NCI-H748 treated with DMSO at 0.1 percent for 48 hours (cell line): ENCODE results near the gene SLC22A2.
"Not testable (repeated sequence)": the region's sequence is repeated elsewhere in the genome, so short reads cannot be mapped to it uniquely, and the experiment has no call there.

ENCODE experiments used
- DNase-seq: peaks from one replicate; lab custom pipeline; 2025; lab: John Stamatoyannopoulos, UW

Gene SLC22A2

DNA sequence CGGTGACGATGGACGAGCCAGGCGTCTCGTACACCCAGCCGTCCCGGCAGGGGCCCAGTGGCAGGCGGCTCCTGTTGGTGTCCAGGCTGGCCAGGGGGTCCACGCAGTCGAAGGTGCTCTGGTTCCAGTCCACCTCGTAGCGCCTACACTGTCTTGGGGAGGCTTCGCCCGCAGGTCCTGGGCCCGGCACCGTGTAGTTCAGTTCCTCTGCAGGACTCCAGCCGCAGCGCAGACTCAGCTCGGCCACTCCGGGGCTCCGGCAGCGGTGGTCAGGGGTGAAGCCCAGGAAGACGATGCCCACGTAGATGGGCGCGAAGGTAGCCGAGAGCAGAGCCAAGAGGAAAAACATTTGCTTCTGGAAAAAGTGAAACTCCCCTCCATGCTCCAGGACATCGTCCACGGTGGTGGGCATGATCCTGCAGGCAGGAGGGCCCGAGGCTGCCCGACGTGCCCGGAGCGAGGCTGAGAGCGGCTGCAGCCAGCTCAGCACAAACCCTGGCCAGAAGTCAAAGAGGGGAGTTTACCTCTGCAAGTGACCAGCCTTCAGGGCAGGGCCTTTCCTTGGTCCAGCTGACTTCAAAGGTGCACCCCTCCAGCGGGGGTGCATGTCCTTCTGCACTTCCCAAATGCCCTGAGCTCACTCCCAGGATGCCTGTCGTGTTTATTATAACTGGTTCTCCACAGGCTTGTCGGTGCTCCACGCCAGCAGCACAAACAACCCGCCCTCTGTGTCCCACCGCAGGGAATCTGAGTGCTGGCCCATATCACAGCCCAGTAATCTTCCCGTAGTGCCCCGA lies at the start of gene SLC22A2:
SLC22A2 (minus strand) TSS at position 476 of the 797 bp plus-strand sequence; CDS start at position 412, 64 bp downstream.
- no peak for DNase-seq

DNA sequence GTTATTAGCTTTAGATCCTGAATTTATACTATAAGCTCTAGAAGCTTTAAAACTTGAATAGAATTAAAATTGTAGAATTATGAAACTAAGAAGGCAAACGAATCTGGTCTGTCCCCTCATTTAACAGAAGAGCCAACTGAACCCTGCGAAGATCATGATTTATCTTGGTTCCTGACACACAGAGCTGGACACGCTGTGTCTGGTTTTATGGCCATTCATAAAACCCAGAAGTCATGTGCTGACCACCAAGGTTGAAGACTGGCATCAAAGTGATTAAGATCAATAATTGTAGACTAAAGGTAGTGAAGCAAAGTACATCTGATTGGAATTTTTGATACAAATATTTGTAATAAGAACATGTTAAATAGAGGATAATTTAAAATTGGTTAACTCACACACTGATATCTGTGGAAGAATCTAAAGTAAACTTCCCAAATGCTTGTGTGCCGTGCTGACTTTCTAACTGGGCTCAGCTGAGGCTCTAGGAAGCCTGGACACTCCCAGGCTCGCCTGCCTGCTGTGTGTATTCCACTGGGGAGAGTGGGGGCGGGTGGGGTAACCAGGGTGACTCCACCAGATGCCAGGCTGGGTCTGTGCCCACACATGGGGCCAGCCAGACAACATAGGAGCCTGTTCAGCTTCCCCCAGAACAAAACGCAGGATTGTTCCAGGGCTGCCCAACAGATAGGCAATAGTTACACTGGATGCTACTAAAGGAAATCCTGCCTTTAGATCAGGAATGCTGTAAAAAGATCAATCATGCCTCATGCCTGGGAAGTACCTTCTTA lies 47.5 kb upstream of the SLC22A2 start:
- no peak for DNase-seq

DNA sequence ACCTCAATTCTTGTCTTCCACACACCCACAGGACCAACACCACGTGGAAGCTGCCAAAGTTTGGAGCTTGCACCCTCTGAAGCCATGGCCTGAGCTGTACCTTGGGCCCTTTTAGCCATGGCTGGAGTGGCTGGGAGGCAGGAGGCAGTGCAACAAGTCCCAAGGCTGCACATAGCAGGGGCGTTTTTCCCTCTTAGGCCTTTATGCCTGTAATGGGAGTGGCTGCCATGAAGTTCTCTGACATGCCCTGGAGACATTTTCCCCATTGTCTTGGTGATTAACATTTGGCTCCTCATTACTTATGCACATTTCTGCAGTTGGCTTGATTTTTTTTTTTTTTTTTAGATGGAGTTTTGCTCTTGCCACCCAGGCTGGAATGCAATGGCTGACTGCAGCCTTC lies 45.2 kb upstream of the SLC22A2 start:
- DNase-seq, result no peak

DNA sequence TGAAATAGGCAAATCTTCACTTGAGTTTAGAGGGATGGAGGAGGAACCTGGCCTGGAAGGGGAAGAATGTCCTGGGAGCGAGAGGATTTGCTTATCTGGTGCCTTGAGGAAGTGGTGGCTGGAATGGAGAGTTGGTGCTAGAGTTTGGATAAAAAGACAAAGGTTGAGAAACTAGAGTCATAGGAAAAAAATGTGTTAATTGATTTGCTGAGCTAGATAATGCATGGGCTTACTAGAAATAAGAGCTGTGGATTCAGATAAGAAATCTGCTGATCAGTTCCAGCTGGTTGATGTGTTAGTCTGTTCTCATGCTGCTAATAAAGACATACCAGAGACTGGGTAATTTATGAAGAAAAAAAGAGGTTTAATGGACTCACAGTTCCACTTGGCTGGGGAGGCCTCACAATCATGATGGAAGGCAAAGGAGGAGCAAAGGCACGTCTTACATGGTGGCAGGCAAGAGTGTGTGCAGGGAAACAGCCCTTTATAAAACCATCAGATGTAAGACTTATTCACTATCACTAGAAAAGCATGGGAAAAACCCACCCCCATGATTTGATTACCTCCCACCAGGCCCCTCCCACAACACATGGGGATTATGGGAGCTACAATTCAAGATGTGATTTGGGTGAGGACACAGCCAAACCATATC lies 43.9 kb upstream of the SLC22A2 start:
- not testable (repeated sequence) for DNase-seq

DNA sequence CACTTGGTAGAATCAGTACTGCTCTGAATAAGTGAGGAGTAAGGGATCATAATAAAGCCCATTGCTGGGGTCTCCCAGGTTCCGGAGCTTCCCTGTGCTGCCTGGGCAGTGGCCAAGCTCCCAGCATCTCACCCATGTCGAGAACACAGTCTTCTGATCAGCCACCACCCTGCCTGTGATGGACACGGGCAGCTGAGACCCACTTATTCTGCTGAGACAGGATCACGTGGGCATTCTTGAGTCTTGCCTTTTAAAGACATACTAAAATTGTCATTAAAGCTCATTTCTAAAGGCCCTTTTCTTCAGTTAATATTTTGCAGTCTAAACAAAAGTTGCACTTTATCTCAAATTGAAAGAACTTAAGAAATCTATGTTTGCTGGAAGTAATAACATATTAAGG lies 42.7 kb upstream of the SLC22A2 start:
- no peak for DNase-seq

DNA sequence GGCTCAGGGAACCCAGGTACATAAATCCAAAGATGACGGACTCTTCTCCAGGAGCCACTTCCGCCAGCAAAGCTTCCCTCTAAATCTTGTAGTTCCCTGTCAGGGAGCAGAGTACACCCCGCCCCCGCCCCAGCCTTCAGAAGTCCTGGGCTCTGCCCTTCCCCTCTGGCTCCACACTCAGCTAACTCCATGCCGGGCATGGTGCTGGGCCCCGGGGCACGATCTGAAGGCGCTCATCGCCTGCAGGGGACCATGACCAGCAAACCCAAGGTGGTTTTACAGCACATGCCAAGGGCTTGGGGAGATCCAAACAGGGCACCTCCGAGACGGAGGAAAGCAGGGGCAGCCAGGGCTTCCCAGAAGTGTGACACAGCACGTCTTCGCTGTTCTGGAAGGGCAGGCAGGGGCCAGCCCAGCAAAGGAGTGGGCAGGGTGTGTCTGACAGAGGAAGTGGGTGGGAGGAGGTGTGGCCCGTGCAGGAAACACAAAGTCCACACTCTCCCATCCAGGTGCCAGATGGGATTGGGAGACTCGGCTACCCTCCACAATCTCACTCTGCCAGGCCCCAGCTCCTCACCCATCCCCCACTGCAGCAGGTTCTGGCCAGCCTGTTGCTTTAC lies 41.6 kb upstream of the SLC22A2 start:
- DNase-seq, result no peak

DNA sequence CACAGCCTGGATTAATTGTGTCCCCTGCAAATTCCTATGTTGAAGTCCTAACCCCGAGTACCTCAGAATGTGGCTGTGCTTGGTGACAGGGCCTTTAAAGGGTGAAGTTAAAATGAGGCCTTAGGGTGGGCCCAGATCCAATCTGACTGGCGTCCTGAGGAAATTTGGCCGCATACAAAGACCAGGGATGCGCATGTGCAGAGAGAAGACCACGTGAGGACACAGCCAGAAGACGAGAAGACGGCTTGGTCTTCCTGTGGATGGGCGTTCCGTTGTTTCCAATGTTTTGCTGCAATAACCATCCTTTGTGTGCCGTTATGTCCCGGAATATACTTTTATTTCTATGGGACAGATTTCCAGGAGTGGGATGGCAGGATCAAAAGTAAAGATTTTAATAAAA lies 40.9 kb upstream of the SLC22A2 start:
- DNase-seq, result no peak

DNA sequence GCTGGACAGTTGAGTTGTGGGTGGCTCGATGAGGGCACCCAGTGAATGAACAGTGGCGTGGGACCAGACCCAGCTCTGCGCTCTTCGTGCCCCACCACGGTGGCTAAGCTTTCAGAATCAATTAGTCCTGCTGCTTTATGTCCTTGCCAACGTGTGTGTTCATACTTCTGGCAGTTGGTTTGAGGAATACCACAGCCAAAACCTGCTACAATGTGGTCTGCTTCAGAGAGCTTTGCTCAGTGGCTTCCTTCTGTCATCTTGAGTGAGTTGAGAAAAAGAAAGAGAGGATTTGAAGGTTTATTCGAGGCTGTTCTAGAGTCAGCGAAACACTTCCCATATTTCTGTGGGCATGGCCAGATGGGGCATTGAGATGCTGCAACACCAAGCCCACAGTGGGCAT lies 39.5 kb upstream of the SLC22A2 start:
- no peak for DNase-seq

DNA sequence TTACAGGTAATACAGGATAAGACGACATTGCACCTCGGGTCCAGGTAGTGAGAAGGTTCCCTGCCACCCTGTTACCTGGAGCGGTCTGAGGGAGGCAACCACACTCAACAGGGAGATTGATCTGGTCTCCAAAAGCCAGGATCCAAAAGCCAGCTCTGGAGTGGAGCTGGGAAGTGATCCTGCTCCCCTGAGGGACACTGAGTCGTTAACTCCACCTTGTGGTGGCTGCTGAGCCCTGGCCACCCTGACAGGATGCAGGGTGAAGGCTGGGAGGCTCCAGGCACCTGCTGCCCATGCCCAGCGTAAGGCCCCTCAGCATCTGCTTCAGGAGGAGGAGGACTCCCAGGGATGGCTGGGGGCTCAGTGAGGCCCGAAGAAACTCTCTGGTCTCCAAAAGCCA lies 38.7 kb upstream of the SLC22A2 start:
- DNase-seq, result no peak

DNA sequence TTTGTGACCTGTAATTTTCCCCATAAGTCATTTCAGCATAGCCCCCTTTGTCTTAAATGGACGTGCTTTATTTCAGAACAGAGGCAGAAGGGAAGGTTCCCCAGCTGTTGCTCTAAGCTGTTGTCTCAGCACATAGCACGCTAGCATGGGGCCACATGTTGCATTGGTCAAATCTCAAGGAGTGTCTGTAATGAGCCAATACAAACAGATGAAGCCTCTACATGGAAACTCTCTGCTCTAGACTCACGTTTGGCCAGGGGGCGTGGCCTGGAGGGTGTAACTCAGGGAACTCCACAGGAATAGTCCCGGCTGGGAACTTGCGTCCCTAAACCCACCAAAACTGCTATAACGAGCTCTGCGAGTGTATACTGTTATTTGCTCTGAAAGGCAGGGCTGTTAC lies 35.2 kb upstream of the SLC22A2 start:
- no peak for DNase-seq

DNA sequence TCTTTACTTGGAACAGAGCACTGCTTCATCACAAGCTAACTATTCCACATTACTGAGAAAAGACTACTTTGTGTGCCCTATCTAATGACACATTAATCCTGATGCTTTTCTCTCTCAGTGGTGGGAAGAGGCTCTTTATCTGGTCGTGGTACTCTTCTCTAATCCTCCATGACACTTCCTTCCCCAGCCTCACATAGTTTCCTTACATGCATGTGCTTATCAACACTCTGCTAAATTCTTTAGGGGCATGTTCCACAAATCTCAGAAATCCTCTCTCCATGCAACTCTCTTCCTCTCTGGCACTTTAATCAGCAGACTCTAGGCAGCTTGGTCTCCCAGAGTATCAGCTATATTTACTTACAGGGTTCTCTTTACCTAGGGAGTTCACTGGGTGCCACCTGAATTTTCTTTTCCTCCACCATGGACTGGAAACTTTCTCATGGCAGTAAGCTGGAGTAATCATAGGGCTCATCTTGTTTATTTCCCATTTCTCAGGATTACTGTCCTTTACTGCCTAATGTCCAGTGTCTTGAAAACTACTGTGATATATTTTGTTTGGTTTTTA lies 27.0 kb upstream of the SLC22A2 start:
- DNase-seq, result no peak

DNA sequence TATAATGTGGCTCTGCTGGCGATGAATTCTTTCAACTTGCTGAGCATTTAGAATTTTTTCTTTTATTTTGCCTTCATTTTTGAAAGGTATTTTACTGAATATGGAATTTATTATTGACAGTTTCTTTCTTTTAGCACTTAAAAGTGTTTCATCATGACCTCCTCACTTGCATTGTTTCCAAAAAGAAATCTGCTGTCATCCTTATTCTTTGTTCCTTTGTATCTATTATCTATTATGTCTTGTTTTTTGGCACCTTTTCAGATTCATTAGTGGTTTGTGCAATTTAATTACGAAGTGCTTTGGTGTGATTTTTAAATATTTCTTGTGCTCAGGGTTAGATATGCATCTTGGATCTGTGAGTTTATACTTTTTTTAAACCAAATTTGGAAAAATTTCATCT lies 26.0 kb upstream of the SLC22A2 start:
- DNase-seq, result no peak

DNA sequence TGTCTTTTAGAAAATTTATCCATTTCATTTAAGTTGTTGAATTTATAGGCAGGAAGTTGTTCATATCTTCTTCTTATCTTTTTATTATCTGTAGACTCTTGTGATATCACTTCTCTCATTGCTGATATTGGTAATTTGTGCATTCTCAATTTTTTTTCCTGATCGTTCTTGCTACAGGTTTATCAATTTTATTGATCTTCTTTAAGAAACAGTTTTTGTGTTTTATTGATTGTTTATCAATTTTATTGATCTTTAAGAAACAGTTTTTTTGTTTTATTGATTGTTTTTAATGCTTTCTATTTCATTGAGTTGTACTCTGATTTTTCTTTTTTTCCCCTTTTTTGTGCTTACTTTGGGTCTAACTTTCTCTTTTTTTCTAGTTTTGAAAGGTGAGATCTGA lies 23.8 kb upstream of the SLC22A2 start:
- DNase-seq, result no peak

DNA sequence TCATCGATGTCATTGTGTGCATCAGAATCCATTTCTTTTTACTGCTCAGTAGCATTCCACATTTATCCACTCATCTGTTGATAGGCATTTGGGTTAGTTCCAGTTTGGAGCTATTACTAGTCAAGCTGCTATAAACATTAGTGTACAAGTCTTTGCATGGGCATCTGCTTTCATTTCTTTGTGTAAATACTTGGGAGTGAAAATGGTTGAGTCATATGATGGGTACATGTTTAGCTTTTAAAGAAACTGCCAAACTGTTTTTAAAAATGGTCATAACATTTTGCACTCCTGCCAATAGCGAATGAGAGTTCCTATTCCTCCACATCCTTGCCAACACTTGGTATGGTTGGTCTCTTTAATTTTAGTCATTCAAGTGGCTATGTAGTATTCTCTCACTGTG lies 21.2 kb upstream of the SLC22A2 start:
- no peak for DNase-seq

DNA sequence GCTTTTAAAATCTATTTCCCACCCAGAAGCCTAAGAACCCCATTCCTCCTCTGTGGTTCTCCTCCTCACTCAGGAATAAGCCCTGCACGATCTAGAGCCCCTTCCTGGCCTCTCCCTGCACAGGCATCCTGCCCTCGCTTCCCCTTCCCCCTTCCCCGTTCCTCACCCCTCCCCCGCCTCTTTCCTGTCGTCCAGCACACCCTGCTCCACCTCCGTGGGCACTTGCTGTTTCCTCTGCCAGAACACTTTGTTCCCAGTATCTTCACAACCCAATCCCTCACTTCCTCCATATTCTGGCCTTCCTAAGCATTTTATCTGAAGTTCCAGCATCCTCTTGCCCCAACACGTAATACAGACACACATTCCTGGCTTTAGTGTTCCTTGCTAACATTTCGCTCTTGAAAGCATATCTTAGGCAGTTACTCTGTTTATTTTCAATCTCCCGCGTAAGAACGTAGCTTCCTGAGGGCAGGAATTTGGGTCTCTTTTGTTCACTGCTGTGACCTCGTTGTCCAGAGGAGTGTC lies 20.2 kb upstream of the SLC22A2 start:
- DNase-seq, result no peak

DNA sequence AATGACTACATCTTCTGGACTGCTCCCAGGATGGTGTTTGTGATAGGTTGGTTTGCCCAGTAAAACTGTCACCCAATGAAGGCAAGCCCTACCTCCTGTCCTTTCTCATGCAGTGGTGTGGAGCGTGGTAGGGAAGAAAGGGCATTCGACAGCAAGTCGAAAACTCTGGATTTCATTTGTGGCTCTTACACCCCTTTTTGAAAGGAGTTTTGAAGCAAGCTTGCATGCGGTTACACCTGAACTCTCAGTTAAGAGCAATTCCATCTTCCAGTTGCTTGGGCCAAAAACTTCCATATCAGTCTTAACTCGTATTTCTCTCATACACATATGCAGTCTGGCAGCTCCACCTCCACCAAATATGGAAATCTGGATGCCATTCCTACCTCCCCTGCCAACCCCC lies 19.7 kb upstream of the SLC22A2 start:
- no peak for DNase-seq

DNA sequence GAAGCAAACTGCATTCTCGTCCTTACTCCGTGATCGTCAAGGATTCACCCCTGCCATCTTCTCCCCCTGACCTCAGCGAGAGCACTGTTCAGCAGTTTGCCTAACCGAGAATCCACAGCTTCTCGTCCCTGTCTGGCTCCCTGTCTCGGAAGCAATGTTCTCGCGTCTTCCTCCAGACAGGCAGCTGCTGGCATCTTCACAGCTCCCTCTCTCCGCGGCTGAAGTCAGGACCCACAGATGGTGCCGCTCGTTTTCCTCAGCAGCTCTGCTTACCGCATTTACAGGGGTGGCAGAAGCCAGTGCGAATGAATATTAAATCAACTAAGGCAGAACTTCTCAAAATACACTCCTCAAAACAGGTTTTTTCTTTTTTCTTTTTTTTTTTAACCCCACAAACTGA lies 18.9 kb upstream of the SLC22A2 start:
- DNase-seq, result no peak

DNA sequence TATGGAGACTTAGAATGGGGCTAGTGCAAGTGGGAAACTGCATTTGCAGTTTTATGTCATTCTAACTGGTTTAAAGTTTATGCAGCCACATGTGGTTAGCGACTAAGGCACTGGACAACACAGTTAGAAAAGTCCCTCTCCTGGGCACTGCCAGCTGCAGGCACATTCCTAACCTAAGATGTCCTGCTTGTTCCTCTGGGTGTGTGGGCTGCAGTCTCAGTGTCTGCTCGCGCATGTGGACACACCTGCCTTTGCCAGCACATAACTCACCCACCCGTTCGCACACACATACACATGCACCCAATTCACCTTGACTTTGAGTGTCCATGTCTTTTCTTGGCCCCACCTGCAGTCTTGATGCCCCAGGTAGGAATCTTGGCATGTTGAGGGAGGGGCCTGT lies 18.5 kb upstream of the SLC22A2 start:
- DNase-seq, result no peak

DNA sequence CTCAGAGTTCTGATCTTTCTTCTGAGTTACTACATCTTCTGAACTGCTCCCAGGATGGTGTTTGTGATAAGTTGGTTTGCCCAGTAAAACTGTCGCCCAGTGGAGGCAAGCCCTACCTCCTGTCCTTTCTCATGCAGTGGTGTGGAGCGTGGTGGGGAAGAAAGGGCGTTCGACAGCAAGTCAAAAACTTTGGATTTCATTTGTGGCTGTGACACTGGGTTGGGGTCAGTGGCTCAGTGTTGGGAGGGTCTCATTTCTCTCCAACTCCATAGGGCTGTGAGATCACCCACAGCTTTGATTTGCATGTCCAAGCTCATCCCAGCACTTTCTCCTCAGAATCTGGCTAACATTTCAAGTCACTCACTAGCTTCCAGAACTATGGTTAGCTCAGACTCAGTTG lies 17.5 kb upstream of the SLC22A2 start:
- DNase-seq, result no peak

DNA sequence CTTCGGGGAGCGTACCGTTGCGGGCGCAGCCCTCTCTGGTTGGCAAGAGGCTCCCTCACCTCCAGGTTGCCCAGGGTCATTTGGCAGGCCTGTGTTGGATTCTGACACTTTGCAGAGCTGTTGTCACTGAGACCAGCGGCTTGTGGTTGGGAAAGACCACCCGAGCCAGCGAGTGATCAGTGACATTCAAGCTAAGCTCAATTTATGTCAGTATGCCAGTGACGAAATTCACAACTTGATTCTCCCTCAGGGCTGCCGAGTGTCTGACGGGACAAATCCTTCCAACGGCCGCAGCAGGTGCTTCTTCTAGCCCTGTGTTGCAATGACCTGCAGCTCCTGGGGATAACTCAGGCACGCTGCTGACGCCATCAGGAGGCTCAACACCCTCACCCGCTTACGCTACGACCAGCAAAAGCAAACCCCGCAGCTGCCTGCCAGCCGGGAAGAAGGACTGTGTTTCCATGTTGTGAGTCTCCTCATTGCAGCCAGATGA lies 16.9 kb upstream of the SLC22A2 start:
- no peak for DNase-seq

DNA sequence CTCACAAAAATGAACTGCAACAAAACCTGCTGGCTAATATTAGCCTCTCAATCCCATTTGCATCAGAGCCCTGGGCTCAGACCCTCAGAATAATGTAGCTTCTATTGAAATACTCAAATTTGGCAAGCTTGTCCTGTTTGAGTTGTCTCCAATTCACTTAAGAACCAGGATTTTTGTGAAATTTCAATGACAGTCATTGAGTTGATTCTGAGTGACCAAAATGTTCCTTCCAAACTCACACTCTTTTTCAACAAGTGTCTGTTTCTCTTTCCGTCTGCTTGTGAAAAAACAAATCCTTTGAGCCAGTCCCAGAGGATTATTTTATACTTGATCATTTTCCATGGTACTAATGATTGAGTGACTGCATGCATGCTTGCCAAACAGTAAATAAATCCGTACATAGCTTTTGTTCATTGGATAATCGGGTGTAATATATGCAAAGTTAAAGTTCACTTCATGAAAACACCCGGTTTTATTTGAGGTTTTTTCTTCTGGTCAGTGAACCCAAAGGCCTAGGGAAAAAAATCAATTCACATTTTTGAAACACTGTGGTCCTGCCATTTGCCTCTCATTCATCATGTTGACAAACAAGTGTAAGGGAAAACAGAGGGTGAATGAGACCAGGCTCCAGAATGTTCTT lies 16.4 kb upstream of the SLC22A2 start:
- DNase-seq, result no peak
